A673 (cell line): ENCODE results near the gene TNS1. TPM values are rescaled to one million over a fixed set of nuclear protein-coding genes. Genes with fewer than 3 reads are reported as not detected.

Experiments
- BruUV-seq: library from RNA; stranded (reverse); fragments of 400-500 nt; replicated peaks from 2 replicates; lab custom pipeline; 2021; lab: Mats Ljungman, UMichigan
- CTCF ChIA-PET: fragments of 300-600 bp; sonication (Branson Sonifier 250); formaldehyde crosslinking; loops from one replicate; lab custom pipeline; 2022; ENCODE audit warnings: antibody characterized with exemption; lab: Charles Lee
- POLR2A ChIA-PET: fragments of 300-600 bp; sonication (Branson Sonifier 250); formaldehyde crosslinking; loops from one replicate; lab custom pipeline; 2022; ENCODE audit warnings: antibody characterized with exemption; ENCODE audit not compliant: low non-redundant PET; lab: Charles Lee
- DNase-seq: peaks from one replicate; pipeline ENCODE4 v3.0.0-alpha.2; 2015; ENCODE audit warnings: low spot score
- H3K27ac ChIP-seq: fragments of 200-600 bp; sonication (generic); 2 replicates; pipeline ENCODE4 v1.5.1; 2016; ENCODE audit warnings: mixed run types, low read depth, mild to moderate bottlenecking, mixed read lengths, antibody characterized with exemption, low read length; ENCODE audit not compliant: poor library complexity, severe bottlenecking
- H3K27me3 ChIP-seq: fragments of 200-600 bp; sonication (generic); replicated peaks from 2 replicates; pipeline ENCODE4 v1.6.1; 2017; ENCODE audit warnings: mixed run types, low read depth, mild to moderate bottlenecking, mixed read lengths, antibody characterized with exemption, low read length; ENCODE audit not compliant: insufficient read depth, poor library complexity
- H3K36me3 ChIP-seq: fragments of 200-600 bp; sonication (generic); 2 replicates; pipeline ENCODE4 v1.6.1; 2016; ENCODE audit warnings: mixed run types, mild to moderate bottlenecking, mixed read lengths, antibody characterized with exemption, low read length; ENCODE audit not compliant: insufficient read depth, poor library complexity, severe bottlenecking
- H3K4me1 ChIP-seq: fragments of 200-600 bp; sonication (generic); 2 replicates; pipeline ENCODE4 v1.6.1; 2017; ENCODE audit warnings: mixed run types, mild to moderate bottlenecking, mixed read lengths, antibody characterized with exemption, low read length; ENCODE audit not compliant: insufficient read depth, poor library complexity, severe bottlenecking
- H3K4me3 ChIP-seq: fragments of 200-600 bp; sonication (generic); 2 replicates; pipeline ENCODE4 v1.5.1; 2016; ENCODE audit warnings: low read depth, mixed run types, mild to moderate bottlenecking, mixed read lengths, low read length; ENCODE audit not compliant: poor library complexity, severe bottlenecking
- H3K9me3 ChIP-seq: fragments of 200-600 bp; sonication (generic); 2 replicates; pipeline ENCODE4 v1.6.1; 2016; ENCODE audit warnings: mixed run types, low read depth, mild to moderate bottlenecking, mixed read lengths, antibody characterized with exemption, low read length; ENCODE audit not compliant: poor library complexity, severe bottlenecking
- EZH2 ChIP-seq: fragments of 200-600 bp; sonication (generic); IDR thresholded peaks from 2 replicates; pipeline ENCODE4 v1.6.1; 2017; ENCODE audit warnings: borderline replicate concordance, low read depth, mild to moderate bottlenecking, mixed read lengths, antibody characterized with exemption, low read length; ENCODE audit not compliant: poor library complexity, severe bottlenecking
- intact Hi-C: fragments of 100-400 bp; cut with micrococcal nuclease; formaldehyde crosslinking; loops from one replicate; pipeline ENCODE4 v1.10.0; 2022; ENCODE audit not compliant: unreplicated experiment
- total RNA-seq: library from RNA; stranded (reverse); gene quantifications from 2 replicates; pipeline ENCODE4 v1.2.3, GENCODE V29; 2021
- TF ChIP-seq, protein P1 (sequence below): fragments of 300-800, 200-600 bp; sonication (generic); conservative IDR thresholded peaks from 2 replicates; pipeline ENCODE4 v1.5.1; 2017; ENCODE audit warnings: low read depth, mild to moderate bottlenecking, antibody characterized with exemption, low read length, moderate library complexity, mixed read lengths

Gene TNS1
- total RNA-seq, 1 experiment from 2014 or later = 99.6 TPM

DNA sequence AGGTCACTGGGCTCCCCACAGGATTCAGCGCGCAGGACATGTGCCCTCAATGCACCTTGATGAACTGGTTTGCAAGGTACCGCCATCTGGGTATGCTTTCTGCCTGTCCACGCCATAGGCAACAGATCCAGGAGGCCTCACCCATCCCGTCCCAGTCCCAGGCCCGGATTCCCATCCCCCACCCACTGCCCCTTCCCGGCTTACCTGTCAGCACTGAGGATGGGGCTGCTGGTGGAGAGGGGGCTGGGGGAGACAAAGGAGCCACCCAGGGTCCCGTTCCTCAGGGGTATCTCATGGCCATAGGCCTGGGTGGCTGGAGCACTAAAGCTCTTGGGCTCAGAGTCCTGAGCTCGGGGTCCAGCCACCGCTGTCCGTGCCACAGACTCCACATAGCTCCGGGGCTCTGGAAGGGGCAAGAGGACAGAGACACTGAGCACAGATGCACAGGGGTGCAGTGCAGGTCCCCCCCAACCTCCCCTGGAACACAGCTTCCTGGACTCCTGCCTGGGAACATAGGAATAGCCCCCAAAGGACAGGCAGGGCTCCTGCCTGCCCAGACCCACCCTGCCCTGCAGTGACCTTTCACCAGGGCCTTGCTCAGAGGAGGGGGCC lies 181.2 kb downstream of the TNS1 start:
- H3K9me3 ChIP-seq = no peaks in the 10 kb centered on the region
- peaks cover 27% of the 10 kb centered on the region for H3K36me3 ChIP-seq
- no peak for TF ChIP-seq EZH2
- TF ChIP-seq, protein P1, sequence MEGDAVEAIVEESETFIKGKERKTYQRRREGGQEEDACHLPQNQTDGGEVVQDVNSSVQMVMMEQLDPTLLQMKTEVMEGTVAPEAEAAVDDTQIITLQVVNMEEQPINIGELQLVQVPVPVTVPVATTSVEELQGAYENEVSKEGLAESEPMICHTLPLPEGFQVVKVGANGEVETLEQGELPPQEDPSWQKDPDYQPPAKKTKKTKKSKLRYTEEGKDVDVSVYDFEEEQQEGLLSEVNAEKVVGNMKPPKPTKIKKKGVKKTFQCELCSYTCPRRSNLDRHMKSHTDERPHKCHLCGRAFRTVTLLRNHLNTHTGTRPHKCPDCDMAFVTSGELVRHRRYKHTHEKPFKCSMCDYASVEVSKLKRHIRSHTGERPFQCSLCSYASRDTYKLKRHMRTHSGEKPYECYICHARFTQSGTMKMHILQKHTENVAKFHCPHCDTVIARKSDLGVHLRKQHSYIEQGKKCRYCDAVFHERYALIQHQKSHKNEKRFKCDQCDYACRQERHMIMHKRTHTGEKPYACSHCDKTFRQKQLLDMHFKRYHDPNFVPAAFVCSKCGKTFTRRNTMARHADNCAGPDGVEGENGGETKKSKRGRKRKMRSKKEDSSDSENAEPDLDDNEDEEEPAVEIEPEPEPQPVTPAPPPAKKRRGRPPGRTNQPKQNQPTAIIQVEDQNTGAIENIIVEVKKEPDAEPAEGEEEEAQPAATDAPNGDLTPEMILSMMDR = no peak
- no peak overlapping the region for H3K4me3 ChIP-seq
- BruUV-seq = no TSS peak
- H3K27me3 ChIP-seq = no peaks in the 10 kb centered on the region
- ChIA-PET CTCF (no interaction called here), POLR2A (no interaction called here)
- no peak for DNase-seq
- intact Hi-C loops = no loop called here
- H3K27ac ChIP-seq = no peak overlapping the region
- H3K4me1 ChIP-seq = no peaks in the 10 kb centered on the region

DNA sequence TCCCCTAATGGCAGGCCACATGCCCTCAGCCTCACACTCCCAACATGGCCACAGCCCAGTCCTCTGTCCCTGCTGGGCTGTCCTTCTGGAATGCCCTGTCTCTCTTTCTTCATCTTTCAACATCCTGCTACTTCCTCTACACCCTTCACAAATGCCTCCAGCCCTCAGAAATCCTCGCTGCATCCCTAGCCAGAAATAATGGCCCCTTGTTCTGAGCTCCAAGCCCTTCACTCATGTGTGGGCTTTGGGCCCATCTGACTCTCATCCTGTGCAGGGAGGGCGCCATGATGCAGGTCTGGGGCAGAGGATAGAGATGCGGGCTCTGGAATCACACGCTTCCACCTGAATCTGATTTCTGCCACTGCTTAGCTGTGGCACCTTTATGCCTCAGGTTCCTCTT lies 181.9 kb downstream of the TNS1 start:
- Histone ChIP-seq H3K4me1 (no peaks in the 10 kb centered on the region), H3K27ac (no peak overlapping the region), H3K9me3 (no peaks in the 10 kb centered on the region), H3K36me3 (peaks cover 31% of the 10 kb centered on the region), H3K4me3 (no peak overlapping the region), H3K27me3 (no peaks in the 10 kb centered on the region)
- CTCF ChIA-PET = no interaction called here
- POLR2A ChIA-PET = no interaction called here
- DNase-seq = no peak
- intact Hi-C loops = no loop called here
- BruUV-seq = no TSS peak
- TF ChIP-seq EZH2 = no peak
- TF ChIP-seq, protein P1 = no peak

DNA sequence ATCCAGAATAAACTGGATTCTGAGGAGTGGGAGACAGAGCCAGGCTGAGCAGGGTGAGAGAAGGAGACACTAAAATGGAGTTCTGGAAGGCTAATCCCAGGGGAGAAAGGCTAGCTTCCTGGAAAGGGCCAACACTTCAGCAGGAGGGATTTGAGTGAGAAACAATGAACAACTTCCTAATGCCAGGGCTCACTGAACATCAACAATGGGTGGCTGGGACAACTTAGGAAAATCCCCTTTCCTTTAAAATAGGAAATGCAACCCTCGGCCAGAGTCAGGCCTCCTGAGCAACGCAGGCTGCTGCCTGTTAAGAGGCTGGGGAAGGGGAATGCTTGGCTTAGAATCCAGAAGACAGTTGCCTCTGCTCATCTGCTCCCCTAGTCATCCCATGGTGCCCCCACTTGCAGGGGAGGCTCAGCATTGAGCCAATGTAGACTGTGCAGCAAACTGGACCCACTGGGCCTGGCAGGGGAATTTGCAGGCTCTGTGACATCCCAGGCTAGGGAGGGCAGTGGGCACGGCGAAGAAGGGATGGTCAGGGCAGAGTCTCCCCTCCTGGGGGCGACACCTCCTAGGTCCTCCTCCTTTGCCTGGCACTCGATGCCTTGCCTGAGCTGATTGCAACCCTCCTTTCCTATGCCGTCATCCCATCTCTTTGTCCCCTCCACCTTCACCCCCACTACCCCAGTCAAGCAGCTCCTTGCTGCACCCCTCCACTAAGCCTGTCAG lies 182.5 kb downstream of the TNS1 start:
- H3K36me3 ChIP-seq = peaks cover 34% of the 10 kb centered on the region
- TF ChIP-seq, protein P1 = no peak
- no peak for TF ChIP-seq EZH2
- POLR2A ChIA-PET = no interaction called here
- intact Hi-C loops = no loop called here
- no peaks in the 10 kb centered on the region for H3K4me1 ChIP-seq
- peak; percentile 38 for DNase-seq
- BruUV-seq = no TSS peak
- no peak overlapping the region for H3K27ac ChIP-seq
- CTCF ChIA-PET = interaction anchor here (0.5 kb wide), 1 partner anchor 1865 kb away, joined by 5 read pairs; no protein-coding TSS in a partner anchor
- H3K9me3 ChIP-seq = no peaks in the 10 kb centered on the region
- H3K4me3 ChIP-seq = no peak overlapping the region
- no peaks in the 10 kb centered on the region for H3K27me3 ChIP-seq
